PC-9 (cell line): ENCODE measurements around the gene MYO16. TPM values are rescaled to one million over a fixed set of nuclear protein-coding genes. Genes with fewer than 3 reads are reported as not detected.

Source experiments
- BruUV-seq: library from RNA; stranded (reverse); fragments of 400-500 nt; replicated peaks from 2 replicates; lab custom pipeline; 2021; lab: Mats Ljungman, UMichigan
- CTCF ChIA-PET: fragments of 300-600 bp; sonication (Branson Sonifier 250); formaldehyde crosslinking; loops from one replicate; lab custom pipeline; 2022; ENCODE audit warnings: antibody characterized with exemption; lab: Charles Lee
- POLR2A ChIA-PET: fragments of 300-600 bp; sonication (Branson Sonifier 250); formaldehyde crosslinking; loops from one replicate; lab custom pipeline; 2022; ENCODE audit warnings: antibody characterized with exemption; ENCODE audit not compliant: unreplicated experiment; lab: Charles Lee
- DNase-seq, 2 experiments: peaks; one replicate each; pipeline versions ENCODE4 v3.0.0 to v3.0.0-alpha.2; 2015 to 2022; ENCODE audit warnings: mixed read lengths in 1 of 2
- H2AFZ ChIP-seq: fragments of 200-600 bp; sonication (generic); 2 replicates; pipeline ENCODE4 v1.8.1; 2017; ENCODE audit warnings: antibody characterized with exemption
- H3F3A ChIP-seq: fragments of 200-600 bp; sonication (generic); 2 replicates; pipeline ENCODE4 v1.8.1; 2017; ENCODE audit warnings: antibody characterized with exemption, mild to moderate bottlenecking, low read depth; ENCODE audit not compliant: insufficient read depth
- H3K27ac ChIP-seq: fragments of 200-600 bp; sonication (generic); 2 replicates; pipeline ENCODE4 v1.6.1; 2016; ENCODE audit warnings: mixed run types
- H3K27me3 ChIP-seq: fragments of 200-600 bp; sonication (generic); 2 replicates; pipeline ENCODE4 v1.6.1; 2016; ENCODE audit warnings: low read depth, mixed run types; ENCODE audit not compliant: insufficient read depth
- H3K36me3 ChIP-seq: fragments of 200-600 bp; sonication (generic); 2 replicates; pipeline ENCODE4 v1.6.1; 2016; ENCODE audit warnings: low read depth, mixed run types
- H3K4me1 ChIP-seq: fragments of 200-600 bp; sonication (generic); replicated peaks from 2 replicates; pipeline ENCODE4 v1.6.1; 2016; ENCODE audit warnings: mixed run types; ENCODE audit not compliant: insufficient read depth
- H3K4me2 ChIP-seq: fragments of 200-600 bp; sonication (generic); 2 replicates; pipeline ENCODE4 v1.6.1; 2017; ENCODE audit warnings: mixed run types
- H3K4me3 ChIP-seq: fragments of 200-600 bp; sonication (generic); 2 replicates; pipeline ENCODE4 v1.6.1; 2016; ENCODE audit warnings: mixed run types
- H3K79me2 ChIP-seq: fragments of 200-600 bp; sonication (generic); 2 replicates; pipeline ENCODE4 v1.6.1; 2017; ENCODE audit warnings: low read depth, mixed run types
- H3K9me2 ChIP-seq: fragments of 200-600 bp; sonication (generic); 2 replicates; pipeline ENCODE4 v1.8.1; 2017; ENCODE audit warnings: mild to moderate bottlenecking; ENCODE audit not compliant: insufficient read depth
- H3K9me3 ChIP-seq: fragments of 200-600 bp; sonication (generic); 2 replicates; pipeline ENCODE4 v1.8.1; 2016; ENCODE audit warnings: low read depth; ENCODE audit not compliant: insufficient read depth
- H4K20me1 ChIP-seq: fragments of 200-600 bp; sonication (generic); 2 replicates; pipeline ENCODE4 v1.8.1; 2017; ENCODE audit not compliant: insufficient read depth
- EZH2 ChIP-seq: fragments of 200-600 bp; sonication (generic); IDR thresholded peaks from 2 replicates; pipeline ENCODE4 v1.8.0; 2017; ENCODE audit warnings: antibody characterized with exemption, low read depth
- intact Hi-C: fragments of 100-400 bp; cut with micrococcal nuclease; formaldehyde crosslinking; loops from one replicate; pipeline ENCODE4 v1.10.0; 2022; ENCODE audit not compliant: unreplicated experiment
- total RNA-seq: library from RNA; stranded (reverse); gene quantifications from 2 replicates; pipeline ENCODE4 v1.2.3, GENCODE V29; 2021
- TF ChIP-seq, protein P1 (sequence below): fragments of 200-600 bp; sonication (generic); conservative IDR thresholded peaks from 2 replicates; pipeline ENCODE4 v1.6.1; 2017; ENCODE audit warnings: mixed run types, antibody characterized with exemption, mild to moderate bottlenecking, moderate library complexity

The MYO16 gene
- total RNA-seq, 1 experiment from 2014 or later = 0.59 TPM

DNA sequence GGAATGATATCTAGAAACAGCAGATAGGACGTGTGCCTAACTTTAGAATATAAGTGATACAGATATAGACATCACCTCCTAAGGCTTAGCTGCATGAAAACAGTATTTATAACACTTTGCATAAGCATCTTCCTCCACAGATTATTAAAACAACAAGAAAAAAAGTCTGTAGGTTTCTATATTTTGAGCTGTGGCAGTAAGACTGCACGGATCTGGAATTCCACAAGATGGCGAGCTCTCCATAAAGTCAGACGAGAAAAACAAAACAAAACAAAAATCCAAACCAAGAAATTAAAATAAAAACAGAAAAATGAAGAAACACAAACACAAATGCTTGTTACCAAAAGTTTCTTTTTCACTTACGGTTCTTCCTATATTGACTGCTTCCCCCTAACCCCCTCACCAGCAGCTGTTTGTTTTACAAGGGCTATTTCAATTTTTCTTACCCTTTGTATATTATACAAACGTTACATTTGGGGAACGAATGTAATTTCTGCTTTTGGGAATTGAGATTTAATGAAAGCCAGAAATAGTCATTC, 285.8 kb downstream of the MYO16 start:
- no peak for TF ChIP-seq EZH2
- TF ChIP-seq, protein P1, sequence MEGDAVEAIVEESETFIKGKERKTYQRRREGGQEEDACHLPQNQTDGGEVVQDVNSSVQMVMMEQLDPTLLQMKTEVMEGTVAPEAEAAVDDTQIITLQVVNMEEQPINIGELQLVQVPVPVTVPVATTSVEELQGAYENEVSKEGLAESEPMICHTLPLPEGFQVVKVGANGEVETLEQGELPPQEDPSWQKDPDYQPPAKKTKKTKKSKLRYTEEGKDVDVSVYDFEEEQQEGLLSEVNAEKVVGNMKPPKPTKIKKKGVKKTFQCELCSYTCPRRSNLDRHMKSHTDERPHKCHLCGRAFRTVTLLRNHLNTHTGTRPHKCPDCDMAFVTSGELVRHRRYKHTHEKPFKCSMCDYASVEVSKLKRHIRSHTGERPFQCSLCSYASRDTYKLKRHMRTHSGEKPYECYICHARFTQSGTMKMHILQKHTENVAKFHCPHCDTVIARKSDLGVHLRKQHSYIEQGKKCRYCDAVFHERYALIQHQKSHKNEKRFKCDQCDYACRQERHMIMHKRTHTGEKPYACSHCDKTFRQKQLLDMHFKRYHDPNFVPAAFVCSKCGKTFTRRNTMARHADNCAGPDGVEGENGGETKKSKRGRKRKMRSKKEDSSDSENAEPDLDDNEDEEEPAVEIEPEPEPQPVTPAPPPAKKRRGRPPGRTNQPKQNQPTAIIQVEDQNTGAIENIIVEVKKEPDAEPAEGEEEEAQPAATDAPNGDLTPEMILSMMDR = peak; percentile 90
- Histone ChIP-seq H3K4me1 (peaks cover 55% of the 10 kb centered on the region), H3K4me3 (peak overlapping the region; percentile 47), H3F3A (peaks cover 29% of the 10 kb centered on the region), H3K27ac (peak overlapping the region; percentile 96), H4K20me1 (no peaks in the 10 kb centered on the region), H2AFZ (peak overlapping the region; percentile 49), H3K36me3 (no peaks in the 10 kb centered on the region), H3K27me3 (no peaks in the 10 kb centered on the region), H3K9me2 (no peaks in the 10 kb centered on the region), H3K9me3 (no peaks in the 10 kb centered on the region), H3K79me2 (no peaks in the 10 kb centered on the region), H3K4me2 (peak overlapping the region; percentile 80)
- peak; percentile 31 to 53 for DNase-seq
- intact Hi-C loops = loop anchor here (1.0 to 10.0 kb wide), 11 partner anchors 42 to 1530 kb away; partner anchors contain the start of gene IRS2
- ChIA-PET POLR2A (interaction anchor here (0.6 to 0.9 kb wide), 5 partner anchors 241 to 1611 kb away, joined by 3 to 17 read pairs (median 6); no protein-coding TSS in a partner anchor), CTCF (interaction anchor here (0.6 to 1.0 kb wide), 6 partner anchors 242 to 1903 kb away, joined by 3 to 7 read pairs (median 3); no protein-coding TSS in a partner anchor)
- no TSS peak for BruUV-seq

DNA sequence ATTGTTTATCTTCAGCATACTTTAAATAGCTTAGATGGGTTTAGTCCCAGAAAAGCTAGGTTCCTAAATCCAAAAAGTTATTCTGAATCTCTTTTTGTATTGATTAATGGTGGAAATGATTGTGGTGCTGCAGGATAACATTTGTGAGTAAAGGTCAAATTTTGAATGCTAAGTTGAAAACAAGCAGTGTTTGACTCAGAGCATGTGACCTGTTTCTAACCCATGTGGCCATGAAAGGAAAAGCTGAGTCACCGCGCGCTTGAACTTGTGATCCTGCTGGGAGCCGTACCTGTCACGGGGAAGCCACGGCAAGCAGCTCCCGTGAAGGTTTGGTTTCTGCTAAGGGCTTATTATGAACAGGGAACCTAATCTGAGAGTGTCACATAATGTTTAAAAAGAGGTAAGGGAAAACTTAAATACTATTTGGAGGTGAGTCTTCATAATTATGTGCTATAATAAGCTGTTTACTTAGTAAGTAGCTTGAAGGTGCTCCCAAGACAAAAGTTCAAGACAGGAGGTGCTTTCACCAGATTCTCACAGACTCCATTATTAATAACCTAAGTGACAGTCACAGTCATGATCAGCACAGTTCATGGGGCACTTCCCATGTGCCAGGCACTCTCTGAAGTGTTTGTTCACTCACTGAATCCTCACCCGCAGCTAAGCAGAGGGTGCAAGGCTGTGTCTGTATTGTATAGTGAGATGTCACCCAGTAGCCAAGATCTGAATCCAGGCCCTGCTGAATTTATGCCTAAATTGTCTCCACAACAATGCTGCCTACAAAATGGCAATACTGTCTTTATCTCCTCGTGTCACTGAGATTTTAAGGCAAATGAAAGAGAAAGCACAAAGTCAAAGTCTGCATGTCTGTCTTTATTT, 286.5 kb downstream of the MYO16 start:
- Histone ChIP-seq H3K4me1 (peaks cover 56% of the 10 kb centered on the region), H4K20me1 (no peaks in the 10 kb centered on the region), H3K27me3 (no peaks in the 10 kb centered on the region), H2AFZ (peak overlapping the region; percentile 49), H3K4me3 (peak overlapping the region; percentile 47), H3K79me2 (no peaks in the 10 kb centered on the region), H3K9me3 (no peaks in the 10 kb centered on the region), H3F3A (peaks cover 29% of the 10 kb centered on the region), H3K27ac (peak overlapping the region; percentile 96), H3K9me2 (no peaks in the 10 kb centered on the region), H3K36me3 (no peaks in the 10 kb centered on the region), H3K4me2 (peak overlapping the region; percentile 80)
- BruUV-seq = TSS peak; percentile 92
- intact Hi-C loops = loop anchor here (1.0 to 10.0 kb wide), 11 partner anchors 41 to 1529 kb away; partner anchors contain the start of gene IRS2
- CTCF ChIA-PET = interaction anchor here (0.6 to 1.0 kb wide), 3 partner anchors 947 to 1528 kb away, joined by 3 read pairs; no protein-coding TSS in a partner anchor
- TF ChIP-seq EZH2 = no peak
- TF ChIP-seq, protein P1 = no peak
- peak; percentile 81 to 96 for DNase-seq
- POLR2A ChIA-PET = interaction anchor here (0.6 to 0.9 kb wide), 3 partner anchors 240 to 1610 kb away, joined by 3 to 6 read pairs (median 4); no protein-coding TSS in a partner anchor

DNA sequence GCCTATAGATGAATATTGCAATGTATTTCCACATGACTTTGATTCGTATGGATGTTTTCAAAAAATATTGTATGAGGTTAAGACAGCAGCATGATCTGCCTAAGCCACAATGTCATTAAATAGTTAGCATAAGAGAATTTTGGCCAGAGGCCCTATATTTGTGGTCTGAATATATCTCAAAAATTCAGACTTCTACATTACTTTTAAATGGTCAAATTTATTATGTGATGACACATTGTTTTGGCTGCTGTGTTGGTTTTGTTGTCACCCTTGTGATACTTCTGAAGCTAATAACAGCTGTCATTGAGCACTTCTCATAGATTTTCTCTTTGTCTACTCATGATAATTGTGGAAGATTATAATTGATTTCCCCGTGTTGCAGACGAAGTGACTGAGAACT, 288.2 kb downstream of the MYO16 start:
- DNase-seq = no peak
- no TSS peak for BruUV-seq
- H2AFZ ChIP-seq = no peak overlapping the region
- peaks cover 29% of the 10 kb centered on the region for H3F3A ChIP-seq
- no peak for TF ChIP-seq EZH2
- TF ChIP-seq, protein P1 = no peak
- no peak overlapping the region for H3K4me3 ChIP-seq
- no peaks in the 10 kb centered on the region; the same call in 1 of the 2 replicates for H3K9me2 ChIP-seq
- intact Hi-C loops = loop anchor here (5.0 to 10.0 kb wide), 5 partner anchors 230 to 1527 kb away; no protein-coding TSS in a partner anchor
- peaks cover 44% of the 10 kb centered on the region for H3K4me1 ChIP-seq
- H3K4me2 ChIP-seq = no peak overlapping the region
- H3K27me3 ChIP-seq = no peaks in the 10 kb centered on the region
- H3K27ac ChIP-seq = no peak overlapping the region
- H3K79me2 ChIP-seq = no peaks in the 10 kb centered on the region
- CTCF ChIA-PET = no interaction called here
- H3K36me3 ChIP-seq = no peaks in the 10 kb centered on the region
- no peaks in the 10 kb centered on the region for H4K20me1 ChIP-seq
- H3K9me3 ChIP-seq = no peaks in the 10 kb centered on the region
- POLR2A ChIA-PET = no interaction called here
